Measurements from ENCODE around the gene ZNF429. TPM values are rescaled to one million over a fixed set of nuclear protein-coding genes. Genes with fewer than 3 reads are reported as not detected.
"Not testable (repeated sequence)": the region's sequence is repeated elsewhere in the genome, so short reads cannot be mapped to it uniquely, and the experiment has no call there.

The ZNF429 gene
- total RNA-seq, 1 experiment from 2014 or later: 0.66 TPM

- POLR2A ChIA-PET (ENCODE audit: unreplicated experiment): no interaction called here
- no TSS peak for BruUV-seq (replicated peaks)
- CTCF ChIA-PET: no interaction called here
Measured at GRCh38 chr19:21595185-21595584, 89.8 kb downstream of the ZNF429 start.

GRCh38 chr19:21602082-21602658 lies 96.8 kb downstream of the ZNF429 start:
- H4K20me1 ChIP-seq (ENCODE audit: low read length): no peaks in the 10 kb centered on the region
- H3K9me2 ChIP-seq (replicated peaks; ENCODE audit: low read length): no peaks in the 10 kb centered on the region
- H3K9ac ChIP-seq (ENCODE audit: low read length): no peak overlapping the region
- H3F3A ChIP-seq (ENCODE audit: low read length, unreplicated experiment): no peaks in the 10 kb centered on the region
- no peaks in the 10 kb centered on the region for H3K79me2 ChIP-seq (ENCODE audit: low read length)
- no TSS peak for BruUV-seq (replicated peaks)
- no peaks in the 10 kb centered on the region for H3K36me3 ChIP-seq (ENCODE audit: low read depth, low read length)
- ATAC-seq: no peak
- intact Hi-C loops (cut with micrococcal nuclease): no loop called here
- CTCF ChIA-PET: no interaction called here
- H3K4me3 ChIP-seq (ENCODE audit: low read length): no peak overlapping the region
- no peak for DNase-seq
- POLR2A ChIA-PET (ENCODE audit: unreplicated experiment): no interaction called here
- no peak for TF ChIP-seq EZH2phosphoT487 (IDR thresholded peaks at IDR 0.05; ENCODE audit: borderline replicate concordance, low read length)
- no peak for TF ChIP-seq EZH2 (IDR thresholded peaks at IDR 0.05; ENCODE audit: low read length, unreplicated experiment)
- TF ChIP-seq CTCF (conservative IDR thresholded peaks at IDR 0.05; ENCODE audit: low read depth, low read length): no peak
- no peak overlapping the region for H3K27ac ChIP-seq (ENCODE audit: low read length)
- H3K9me3 ChIP-seq (ENCODE audit: low read length): peaks cover 10% of the 10 kb centered on the region; the same call in 1 of the 2 replicates
- no peak overlapping the region for H3K4me2 ChIP-seq (ENCODE audit: low read length)
- no peaks in the 10 kb centered on the region for H3K4me1 ChIP-seq (ENCODE audit: insufficient read depth, low read length)
- no peaks in the 10 kb centered on the region for H3K27me3 ChIP-seq (ENCODE audit: low read length)
- no peak overlapping the region for H2AFZ ChIP-seq (ENCODE audit: low read length)

More at GRCh38 chr19:21595185-21595584, 89.8 kb downstream of the ZNF429 start:
- DNase-seq (no peak), ATAC-seq (no peak)
- no peaks in the 10 kb centered on the region for H3K36me3 ChIP-seq (ENCODE audit: low read depth, low read length)
- no peaks in the 10 kb centered on the region for H3K4me1 ChIP-seq (ENCODE audit: insufficient read depth, low read length)
- intact Hi-C loops (cut with micrococcal nuclease): no loop called here
- TF ChIP-seq EZH2phosphoT487 (IDR thresholded peaks at IDR 0.05; ENCODE audit: borderline replicate concordance, low read length) (no peak), EZH2 (IDR thresholded peaks at IDR 0.05; ENCODE audit: low read length, unreplicated experiment) (no peak), CTCF (conservative IDR thresholded peaks at IDR 0.05; ENCODE audit: low read depth, low read length) (no peak)
- H3K4me3 ChIP-seq (ENCODE audit: low read length): no peak overlapping the region
- no peaks in the 10 kb centered on the region for H3K79me2 ChIP-seq (ENCODE audit: low read length)
- no peaks in the 10 kb centered on the region for H3F3A ChIP-seq (ENCODE audit: low read length, unreplicated experiment)
- no peaks in the 10 kb centered on the region for H3K9me2 ChIP-seq (replicated peaks; ENCODE audit: low read length)
- H4K20me1 ChIP-seq (ENCODE audit: low read length): no peaks in the 10 kb centered on the region
- no peak overlapping the region for H3K4me2 ChIP-seq (ENCODE audit: low read length)
- H3K27me3 ChIP-seq (ENCODE audit: low read length): no peaks in the 10 kb centered on the region
- no peak overlapping the region for H2AFZ ChIP-seq (ENCODE audit: low read length)
- no peak overlapping the region for H3K27ac ChIP-seq (ENCODE audit: low read length)
- H3K9me3 ChIP-seq (ENCODE audit: low read length): peaks cover 12% of the 10 kb centered on the region; the same call in 1 of the 2 replicates
- no peak overlapping the region for H3K9ac ChIP-seq (ENCODE audit: low read length)

- H3K36me3 ChIP-seq (ENCODE audit: low read depth, low read length); H3K9ac ChIP-seq (ENCODE audit: low read length); H3K27me3 ChIP-seq (ENCODE audit: low read length); H3K4me3 ChIP-seq (ENCODE audit: low read length); DNase-seq; H4K20me1 ChIP-seq (ENCODE audit: low read length); intact Hi-C loops (cut with micrococcal nuclease); H3F3A ChIP-seq (ENCODE audit: low read length, unreplicated experiment); H3K27ac ChIP-seq (ENCODE audit: low read length); H2AFZ ChIP-seq (ENCODE audit: low read length); H3K9me2 ChIP-seq (replicated peaks; ENCODE audit: low read length); H3K4me1 ChIP-seq (ENCODE audit: insufficient read depth, low read length); H3K79me2 ChIP-seq (ENCODE audit: low read length); H3K4me2 ChIP-seq (ENCODE audit: low read length); ATAC-seq; CTCF ChIA-PET; H3K9me3 ChIP-seq (ENCODE audit: low read length); POLR2A ChIA-PET (ENCODE audit: unreplicated experiment); BruUV-seq (replicated peaks): not testable (repeated sequence)
Measured at GRCh38 chr19:21602659-21603430, 97.4 kb downstream of the ZNF429 start.
